GM21737 (cell line): Measurements from ENCODE around the gene SYNE4.
A peak's percentile ranks its signal among the peaks of the same experiment; 100 is the strongest.

ENCODE experiments used
- ATAC-seq: cut with Tn5 transposase; IDR thresholded peaks from one replicate; pipeline ENCODE4 v1.9.1; 2021; ENCODE audit warnings: mild to moderate bottlenecking, moderate library complexity; ENCODE audit not compliant: unreplicated experiment

The SYNE4 gene

DNA sequence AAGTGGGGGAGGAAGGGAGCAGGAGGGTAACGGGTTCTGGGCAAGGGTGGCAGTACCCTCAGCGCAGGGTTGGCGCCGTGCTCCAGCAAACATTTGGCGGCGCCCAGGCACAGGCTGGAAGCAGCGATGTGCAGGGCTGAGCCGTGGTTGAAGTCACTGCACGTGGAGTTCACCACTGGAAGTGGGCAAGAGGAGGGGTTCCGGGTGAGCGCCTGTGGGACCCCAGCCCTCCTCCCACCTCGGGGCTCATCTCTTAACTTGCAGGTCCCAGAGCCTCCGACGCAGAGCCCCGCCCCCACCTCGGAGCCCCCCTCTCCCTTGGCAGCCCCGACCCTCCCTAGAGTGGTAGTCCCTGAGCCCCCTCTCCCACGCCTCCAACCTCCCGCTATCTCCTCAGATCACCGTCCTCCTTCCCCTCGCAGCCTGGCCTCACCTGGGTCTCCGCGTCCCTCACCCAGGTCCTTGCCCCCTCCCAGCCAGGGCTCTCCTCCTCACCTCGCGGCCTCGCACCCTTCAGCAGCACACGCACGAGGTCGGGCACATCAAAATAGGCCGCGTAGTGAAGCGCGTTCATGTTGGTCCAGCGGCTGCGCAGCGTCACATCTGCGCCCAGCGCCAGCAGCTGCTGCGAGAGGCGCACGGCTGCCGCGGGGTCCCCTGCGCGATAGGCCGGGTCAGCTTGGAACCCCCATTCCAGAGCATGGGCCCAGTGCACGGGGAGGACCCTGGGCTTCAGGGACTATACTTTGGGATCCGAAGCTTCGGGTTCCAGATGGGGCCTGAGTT lies 17.7 kb upstream of the SYNE4 start:
- no peak for ATAC-seq

DNA sequence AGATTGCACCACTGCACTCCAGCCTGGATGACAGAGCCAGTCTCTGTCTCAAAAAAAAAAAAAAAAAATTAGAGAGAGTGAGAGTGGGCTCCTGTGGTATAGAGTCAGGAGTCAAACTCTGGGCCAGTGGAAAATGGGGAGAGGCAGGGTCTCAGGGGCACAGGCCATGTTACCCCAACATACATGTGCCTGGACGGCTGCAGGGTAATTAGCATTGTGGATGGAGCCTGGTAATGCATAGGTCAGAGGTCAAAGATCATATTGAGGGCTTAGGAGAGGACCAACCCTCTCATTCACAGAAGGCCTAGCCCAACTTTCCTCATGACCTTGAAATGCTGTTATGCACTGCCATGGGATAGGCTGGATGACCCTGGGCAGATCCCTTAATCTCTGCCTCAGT lies 16.9 kb upstream of the SYNE4 start:
- ATAC-seq: no peak

DNA sequence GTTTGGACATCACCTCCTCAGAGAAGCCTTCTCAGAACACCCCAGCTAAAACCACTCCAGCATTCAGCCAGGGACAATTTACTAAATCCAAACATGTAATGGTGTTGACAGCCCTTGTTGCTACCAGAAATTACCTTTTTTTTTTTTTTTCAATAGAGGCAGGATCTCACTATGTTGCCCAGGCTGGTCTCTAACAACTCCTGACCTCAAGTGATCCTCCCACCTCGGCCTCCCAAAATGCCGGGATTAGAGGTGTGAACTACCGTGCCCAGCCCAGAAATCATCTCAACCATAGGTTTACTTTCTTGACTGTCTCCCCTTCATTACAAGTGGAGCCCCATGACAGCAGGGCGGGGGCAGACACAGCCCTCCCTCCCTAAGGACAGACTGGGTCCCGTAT lies 14.8 kb upstream of the SYNE4 start:
- ATAC-seq: no peak

DNA sequence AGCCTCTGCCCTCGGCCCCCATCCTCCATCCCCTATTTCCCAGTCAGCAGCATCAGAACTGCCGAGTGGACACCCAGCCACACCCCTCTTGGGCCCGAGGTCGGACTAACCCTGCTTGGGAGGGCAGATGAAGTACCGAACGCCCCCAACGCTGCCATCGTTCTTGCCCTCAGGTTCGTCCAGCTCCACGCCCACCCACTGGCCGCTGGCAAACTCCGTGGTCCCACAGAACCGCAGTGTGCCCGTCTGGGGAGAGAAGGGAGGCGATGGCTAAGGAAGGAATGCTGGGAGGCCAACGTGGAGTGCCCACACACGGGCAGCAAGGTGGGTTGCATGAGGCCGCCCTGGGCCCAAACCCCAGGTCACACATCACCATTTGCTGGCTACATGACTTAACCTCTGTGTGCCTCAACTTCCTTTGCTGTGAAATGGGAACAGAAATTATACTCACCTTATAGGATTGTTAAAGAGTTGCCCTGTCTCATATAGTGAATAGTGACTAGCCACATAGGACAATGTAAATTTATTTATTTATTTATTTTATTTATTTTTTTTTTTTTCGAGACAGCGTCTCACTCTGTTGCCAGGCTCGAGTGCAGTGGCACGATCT lies 10.6 kb upstream of the SYNE4 start:
- no peak for ATAC-seq

DNA sequence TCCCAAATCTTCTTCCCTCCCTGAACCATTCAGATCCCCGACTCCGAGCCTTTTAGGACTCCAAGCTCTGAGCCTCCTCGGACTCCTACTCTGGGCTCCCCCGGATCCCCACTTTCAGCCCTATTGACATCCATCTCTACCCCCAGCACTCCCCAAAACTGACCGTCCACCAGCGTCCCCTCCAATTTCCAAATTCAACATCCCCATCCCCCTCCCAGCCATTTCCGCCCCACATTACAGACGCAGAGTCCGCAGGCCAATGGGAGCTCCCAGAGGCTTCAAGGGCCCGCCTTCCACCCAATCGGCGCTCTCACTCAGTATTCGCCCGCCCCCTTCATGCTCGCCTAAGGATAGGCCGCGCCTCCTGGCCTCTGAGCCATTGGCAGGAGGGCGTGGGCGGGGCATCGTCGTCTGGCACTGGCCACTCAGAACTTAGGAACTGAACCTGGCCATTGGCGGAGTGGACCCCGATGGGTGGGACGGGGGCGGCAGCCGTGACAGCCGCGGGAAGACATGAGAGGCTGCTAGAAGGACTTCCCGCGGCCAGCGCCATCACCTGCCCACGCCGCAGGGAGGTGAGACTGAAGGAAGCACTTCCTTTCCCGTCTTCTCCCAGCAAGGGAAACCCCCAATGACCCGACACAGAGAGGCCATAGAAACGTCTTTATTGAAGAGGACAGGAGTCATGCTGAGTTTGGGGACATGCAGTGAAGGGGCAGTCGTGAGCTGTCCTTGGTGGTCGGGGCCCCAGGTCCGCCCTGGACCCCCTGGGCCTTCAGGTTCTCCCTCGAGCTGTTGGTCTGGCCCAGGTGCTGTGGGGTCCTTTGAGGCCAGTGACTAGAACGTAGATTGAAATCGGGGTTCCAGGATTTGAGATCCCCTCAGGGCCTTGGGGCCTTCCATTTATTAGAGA lies 5.7 kb upstream of the SYNE4 start, which contains the start of gene ALKBH6:
TSS of gene ALKBH6 (minus strand) at position 202 of the 913 bp plus-strand sequence. CDS start 816 bp downstream, outside the sequence.
- peak; percentile 89 for ATAC-seq

DNA sequence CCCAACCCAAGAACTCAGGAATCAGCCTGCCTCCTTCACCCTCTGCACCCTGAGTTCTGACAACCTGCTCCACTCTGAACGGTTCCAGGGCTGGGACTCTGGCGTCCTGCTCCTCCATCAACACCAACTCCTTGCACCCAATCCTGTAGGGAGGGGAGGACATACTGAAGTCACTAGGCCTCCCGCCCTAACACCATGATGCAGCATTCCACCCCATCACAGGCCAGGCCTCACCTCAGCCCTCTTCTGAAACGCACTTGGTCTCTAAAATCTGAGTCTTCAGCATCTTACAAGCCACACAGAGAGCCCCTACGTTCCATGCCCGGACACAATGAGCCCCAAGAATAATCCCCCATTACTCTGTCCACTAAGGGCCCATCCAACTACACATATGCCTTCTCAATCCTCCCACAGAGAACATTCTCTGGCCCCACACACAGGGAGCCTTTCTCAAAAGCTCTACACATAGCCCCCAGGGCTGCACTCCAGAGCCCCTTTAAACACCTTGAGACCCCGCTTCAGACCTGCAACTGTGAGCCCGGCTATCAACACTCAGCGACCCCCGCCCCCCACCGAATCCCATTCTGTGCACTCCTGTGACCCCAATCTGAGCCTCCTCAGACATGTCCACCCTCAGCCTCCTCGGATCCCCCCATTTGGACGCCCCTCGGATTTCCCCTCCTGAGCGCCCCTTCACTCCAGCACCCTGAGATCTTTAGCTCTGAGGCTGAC lies 4.8 kb upstream of the SYNE4 start:
- no peak for ATAC-seq

DNA sequence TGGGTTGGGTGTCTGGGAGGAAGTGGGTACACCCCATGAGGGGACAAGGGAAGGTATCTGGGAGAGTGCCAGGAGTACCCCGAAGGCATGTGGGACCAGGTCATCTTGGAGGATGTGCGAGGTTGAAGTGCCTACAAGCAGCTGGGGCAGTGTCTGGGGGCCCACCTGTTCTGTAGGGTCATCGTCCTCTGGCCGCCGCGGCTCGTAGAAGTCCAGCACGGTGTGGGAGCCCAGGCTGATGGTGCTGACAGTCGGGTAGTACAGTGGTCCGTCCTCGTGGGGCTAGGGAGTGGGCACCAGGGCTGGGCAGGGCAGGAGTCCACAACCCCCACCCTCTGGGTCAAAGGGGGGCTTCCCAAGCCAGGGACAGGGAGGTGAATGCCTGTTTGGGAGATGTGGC lies 1.8 kb upstream of the SYNE4 start:
- no peak for ATAC-seq

DNA sequence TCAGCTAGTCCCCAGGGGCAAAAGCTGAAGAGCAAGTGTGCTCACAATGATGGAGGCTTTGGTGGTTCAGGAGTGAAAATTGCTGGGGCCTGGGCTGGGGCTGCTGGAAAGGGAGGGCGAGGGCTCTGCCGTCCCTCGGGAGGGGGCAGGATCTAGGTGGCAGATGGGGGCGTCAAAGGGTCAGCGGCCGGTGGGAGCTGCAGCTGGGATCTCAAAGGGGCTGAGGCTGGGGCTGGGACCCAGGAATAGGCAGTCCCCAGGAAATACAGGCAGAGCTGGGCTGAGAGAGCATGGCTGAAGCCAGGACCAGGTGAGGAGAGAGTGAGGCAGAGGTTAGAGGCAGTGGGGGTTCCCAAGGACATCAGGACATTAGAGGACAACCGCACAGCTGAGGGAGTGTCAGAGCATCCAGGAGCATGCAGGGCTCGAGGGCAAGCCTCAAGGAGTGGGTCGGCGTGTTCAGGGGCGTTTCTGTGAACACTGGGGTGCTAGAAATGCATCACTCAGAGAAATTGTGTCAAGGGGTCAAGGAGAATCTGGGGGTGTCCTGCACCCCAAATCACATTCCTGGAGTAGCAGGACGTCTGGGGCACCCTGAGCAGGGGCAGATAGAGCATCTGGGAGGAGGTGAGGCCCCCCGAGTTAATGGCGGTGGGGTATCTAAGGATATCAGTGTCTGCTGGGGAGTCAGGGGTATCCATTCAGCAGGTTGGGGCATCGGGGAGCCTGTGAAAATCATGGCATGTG lies 1.2 kb upstream of the SYNE4 start:
- ATAC-seq: no peak

DNA sequence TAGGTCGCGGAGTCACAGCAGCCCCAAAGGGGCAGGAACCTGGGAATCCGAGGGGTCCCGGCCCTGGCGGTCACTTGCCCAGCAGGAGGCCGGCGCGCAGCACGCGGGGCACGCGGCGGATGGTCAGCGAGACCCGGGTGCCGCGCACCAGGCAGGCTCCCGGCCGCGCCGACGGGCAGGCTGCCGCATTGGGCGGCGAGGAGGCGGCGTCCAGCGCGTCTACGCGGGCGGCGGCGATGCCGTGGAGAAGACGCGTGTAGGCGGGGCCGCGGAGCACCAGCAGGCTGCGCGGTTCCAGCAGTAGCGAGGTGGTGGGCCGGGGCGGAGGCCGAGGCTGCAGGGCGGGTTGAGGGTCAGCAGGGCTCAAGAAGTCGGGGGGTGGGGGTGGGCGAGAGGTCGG lies 607 bp upstream of the SYNE4 start:
- no peak for ATAC-seq

DNA sequence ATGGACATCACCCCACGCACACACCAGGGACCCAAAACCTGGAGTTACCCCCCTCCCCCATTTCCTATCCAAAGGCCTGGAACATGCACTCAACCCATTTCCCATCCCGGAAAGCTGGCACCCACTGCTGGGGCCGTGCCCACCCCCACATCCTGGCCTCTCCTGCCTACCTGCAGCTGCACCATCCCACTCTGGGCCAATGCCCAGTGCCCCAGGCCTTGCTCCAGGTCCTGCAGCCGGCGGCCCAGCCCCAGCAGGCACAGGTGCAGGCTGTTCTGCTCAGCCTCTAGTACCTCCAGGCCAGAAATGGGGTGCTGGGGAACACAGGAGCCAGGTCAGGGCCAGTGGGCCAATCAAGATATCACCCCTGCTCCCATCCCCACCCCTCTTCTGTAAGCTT lies 1.7 kb downstream of the SYNE4 start:
- ATAC-seq: no peak

DNA sequence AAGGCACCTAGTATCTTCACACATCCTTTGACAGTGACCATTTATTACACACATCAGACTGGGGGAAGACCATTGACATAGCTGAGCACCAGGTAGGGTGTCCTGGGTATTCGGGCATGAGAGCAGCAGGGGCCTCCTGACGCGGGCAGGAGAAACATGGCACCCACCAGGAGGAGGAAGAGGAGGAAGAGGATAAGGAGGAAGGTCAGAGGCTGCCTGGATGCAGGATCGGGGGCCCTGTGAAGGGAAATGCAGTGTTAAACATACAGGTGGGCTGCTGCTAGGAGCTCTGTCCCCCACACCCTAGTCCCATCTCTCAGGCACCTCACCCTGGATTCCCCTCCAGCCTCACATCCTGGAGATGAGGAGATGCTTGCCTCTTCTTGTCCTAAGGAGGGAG lies 5.3 kb downstream of the SYNE4 start:
- no peak for ATAC-seq

DNA sequence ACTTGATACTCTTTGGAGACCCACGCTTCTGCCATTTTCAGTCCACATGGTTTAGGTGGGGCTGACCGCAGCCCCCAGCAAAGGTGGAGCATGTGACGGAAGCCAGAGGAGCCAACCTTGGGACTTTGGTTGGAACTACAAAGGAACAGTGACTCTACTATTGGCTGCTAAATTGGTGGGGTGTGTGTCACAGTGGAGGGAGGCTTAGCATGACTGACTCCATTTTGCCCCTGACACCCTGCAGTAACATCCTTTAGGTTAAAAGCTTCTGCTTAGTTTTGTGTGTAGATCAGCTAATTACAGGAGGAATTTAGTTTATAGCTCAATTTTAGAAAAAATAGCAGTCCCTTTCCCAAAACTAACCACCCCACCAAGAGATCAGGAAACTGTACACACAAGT lies 7.0 kb downstream of the SYNE4 start:
- ATAC-seq: no peak

DNA sequence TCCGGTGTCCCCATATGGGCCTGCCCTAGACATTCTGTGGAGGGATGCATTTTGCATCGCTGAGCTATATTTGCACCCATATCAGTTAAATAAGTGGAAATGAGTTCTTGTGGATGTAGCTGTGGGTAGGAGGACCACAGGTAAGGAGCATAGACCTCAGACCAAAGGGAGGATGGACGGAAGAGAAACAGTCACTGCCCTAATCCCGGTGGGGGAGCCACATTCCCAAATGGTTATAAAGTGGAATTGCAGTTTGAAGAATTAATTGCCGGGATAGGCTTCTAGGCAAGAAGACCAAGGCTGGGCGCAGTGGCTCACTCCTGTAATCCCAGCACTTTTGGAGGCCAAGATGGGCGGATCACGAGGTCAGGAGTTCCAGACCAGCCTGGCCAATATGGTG lies 11.8 kb downstream of the SYNE4 start:
- ATAC-seq: no peak

DNA sequence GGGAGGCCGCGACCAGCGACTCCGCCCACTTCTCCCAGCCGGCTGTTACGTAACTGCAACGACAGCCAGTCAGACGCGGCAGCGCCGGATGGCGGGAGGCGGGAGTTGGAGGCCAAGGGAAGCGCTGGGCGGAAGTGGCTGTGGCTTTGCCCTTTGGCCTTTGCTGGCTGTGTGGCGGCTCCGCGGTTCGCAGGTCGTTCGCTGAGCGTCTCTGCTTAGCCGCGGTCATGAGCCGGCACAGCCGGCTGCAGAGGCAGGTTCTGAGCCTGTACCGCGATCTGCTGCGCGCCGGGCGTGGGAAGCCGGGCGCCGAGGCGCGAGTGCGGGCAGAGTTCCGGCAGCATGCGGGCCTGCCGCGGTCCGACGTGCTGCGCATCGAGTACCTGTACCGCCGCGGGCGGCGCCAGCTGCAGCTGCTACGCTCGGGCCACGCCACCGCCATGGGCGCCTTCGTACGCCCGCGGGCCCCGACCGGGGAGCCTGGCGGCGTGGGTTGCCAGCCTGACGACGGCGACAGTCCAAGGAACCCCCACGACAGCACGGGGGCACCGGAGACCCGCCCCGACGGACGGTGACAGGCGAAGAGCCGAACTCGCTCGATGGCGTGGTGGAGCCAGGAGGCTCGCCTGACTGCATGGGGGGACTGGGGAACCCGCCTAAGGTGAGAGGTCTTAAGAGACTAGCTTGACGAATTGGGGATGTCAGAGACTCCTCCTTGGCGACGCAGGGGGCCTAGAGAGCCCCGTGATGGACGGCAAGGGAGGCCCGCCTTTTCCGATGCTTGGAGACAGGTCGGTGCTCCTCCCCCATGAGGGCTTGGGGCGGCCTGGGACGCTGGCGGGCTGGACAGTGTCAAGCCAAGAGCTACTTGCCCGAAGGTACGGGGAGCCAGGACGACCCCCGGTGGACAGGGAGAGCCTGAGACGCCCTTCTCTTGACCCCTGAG lies 13.3 kb downstream of the SYNE4 start, which contains the start of gene SDHAF1:
TSS of gene SDHAF1 (plus strand) at position 141 of the 946 bp plus-strand sequence. CDS start at position 228, 87 bp downstream.
- peak; percentile 78 for ATAC-seq

DNA sequence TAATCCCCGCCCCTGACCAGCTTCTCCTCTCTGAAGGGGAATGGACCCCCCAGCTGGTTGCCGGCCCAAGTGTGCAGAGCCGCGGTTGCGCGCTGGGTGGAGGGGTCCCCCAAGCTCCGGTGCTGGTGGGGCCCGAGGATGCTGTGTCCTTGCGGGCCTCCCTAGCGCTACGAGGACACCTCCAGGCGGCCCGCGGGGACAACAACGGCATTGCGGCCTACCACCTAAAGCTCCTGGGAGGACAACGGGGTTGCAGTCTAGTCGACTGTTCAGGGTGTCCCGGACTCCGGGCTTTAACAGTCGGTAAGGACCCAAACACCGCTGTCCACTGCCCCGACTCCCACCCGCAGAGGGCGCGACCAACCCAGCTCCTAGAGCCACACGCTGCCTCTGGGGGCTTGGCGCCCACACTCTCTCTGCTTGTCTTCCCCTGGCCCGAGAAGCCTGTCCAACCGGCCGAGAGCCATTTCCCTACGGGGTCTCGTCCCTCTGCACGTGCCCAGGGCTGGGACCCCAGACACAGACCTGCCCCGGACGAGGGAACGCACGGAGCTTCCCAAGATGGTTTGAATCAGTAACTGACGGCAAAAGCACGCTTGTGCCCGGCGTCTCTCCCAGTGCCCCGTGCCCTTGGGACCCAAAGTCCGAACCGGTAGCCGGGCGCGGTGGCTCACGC lies 14.6 kb downstream of the SYNE4 start:
- ATAC-seq: no peak

DNA sequence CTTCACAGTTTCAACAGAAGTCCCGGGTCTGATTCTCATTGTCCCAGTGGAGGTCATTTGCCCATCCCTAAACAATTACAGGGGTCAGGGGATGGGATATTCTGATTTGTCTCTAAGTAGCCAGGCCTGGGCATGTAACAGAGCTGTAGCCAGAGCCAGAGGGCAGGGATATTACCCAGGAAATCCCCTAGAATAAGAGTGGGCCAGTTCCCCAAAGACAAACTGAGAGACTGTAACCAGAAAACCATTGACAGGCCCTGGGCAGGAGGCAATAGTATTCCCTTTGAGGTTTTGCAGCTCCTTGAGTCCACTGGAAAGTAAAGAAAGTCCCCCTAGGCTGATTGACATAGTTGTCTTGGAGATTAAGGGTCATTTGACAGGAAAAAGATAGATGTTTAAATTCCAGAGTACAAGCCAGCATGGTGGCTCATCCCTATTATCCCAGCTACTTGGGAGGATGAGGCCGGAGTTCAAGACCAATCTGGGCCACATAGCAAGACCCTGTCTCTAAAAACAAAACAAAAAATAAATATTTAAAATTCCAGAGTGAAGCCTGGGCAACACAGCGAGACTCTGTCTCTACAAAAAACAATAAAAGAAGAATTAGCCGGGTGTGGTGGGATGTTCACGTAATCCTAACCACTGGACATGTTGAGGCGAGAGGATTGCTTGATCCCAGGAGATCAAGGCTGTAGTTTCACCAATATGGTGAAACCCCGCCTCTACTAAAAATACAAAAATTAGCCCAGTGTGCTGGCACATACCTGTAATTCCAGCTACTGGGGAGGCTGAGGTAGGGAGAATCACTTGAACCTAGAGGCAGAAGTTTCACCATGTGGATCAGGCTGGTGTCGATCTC lies 15.5 kb downstream of the SYNE4 start:
- ATAC-seq: no peak

DNA sequence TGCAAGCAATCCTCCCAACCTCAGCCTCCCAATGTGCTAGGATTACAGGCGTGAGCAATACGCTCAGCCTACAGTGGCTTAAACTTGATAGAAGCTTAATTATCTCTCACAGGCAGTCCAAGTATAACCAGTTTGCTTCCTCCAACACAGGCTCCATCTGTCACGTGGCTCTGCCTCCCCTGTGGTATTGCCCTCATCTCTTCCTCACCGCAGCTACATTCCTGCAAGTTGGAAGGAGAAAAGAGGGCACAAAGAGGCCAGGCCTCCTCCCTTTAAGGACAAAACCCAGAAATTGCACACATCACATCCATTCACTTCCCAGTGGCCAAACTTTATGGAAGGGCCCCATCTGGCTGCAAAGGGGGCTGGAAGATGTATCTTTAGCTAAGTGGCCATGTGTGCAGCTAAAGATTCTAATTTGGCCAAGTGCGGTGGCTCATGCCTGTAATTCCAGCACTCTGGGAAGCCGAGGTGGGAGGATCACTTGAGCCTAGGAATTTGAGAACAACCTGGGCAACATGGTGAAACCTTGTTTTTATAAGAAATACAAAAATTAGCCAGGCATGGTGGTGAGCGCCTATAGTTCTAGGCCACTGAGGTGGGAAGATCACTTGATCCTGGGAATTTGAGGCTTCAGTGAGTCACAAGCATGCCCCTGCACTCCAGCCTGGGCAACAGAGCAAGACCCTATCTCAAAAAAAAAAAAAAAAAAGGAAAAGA lies 16.7 kb downstream of the SYNE4 start:
- no peak for ATAC-seq
